GM19455 (cell line): ENCODE measurements around the gene METTL6.
A peak's percentile ranks its signal among the peaks of the same experiment; 100 is the strongest.
"Not testable (repeated sequence)": the region's sequence is repeated elsewhere in the genome, so short reads cannot be mapped to it uniquely, and the experiment has no call there.

ENCODE experiments used
- ATAC-seq: cut with Tn5 transposase; IDR thresholded peaks from one replicate; pipeline ENCODE4 v1.9.1; 2021; ENCODE audit not compliant: unreplicated experiment

The METTL6 gene

GRCh38 chr3:15427182-15427880 lies at the start of gene METTL6, which contains the start of gene EAF1:
Gene METTL6 (minus strand): TSS chr3:15427544. CDS start chr3:15426511, 1,033 bp downstream.
Gene EAF1 (plus strand): TSS chr3:15427598. CDS start chr3:15427780, 182 bp downstream.
- peak; percentile 84 for ATAC-seq

- ATAC-seq, result no peak
Observed at GRCh38 chr3:15476378-15476777, 49.0 kb upstream of the METTL6 start.

- no peak for ATAC-seq
Observed at GRCh38 chr3:15475161-15475560, 47.8 kb upstream of the METTL6 start.

GRCh38 chr3:15471861-15472260 lies 44.5 kb upstream of the METTL6 start:
- ATAC-seq, result no peak

- no peak for ATAC-seq
Observed at GRCh38 chr3:15470849-15471248, 43.5 kb upstream of the METTL6 start.

- no peak for ATAC-seq
Observed at GRCh38 chr3:15470261-15470660, 42.9 kb upstream of the METTL6 start.

GRCh38 chr3:15467227-15468181 lies 40.2 kb upstream of the METTL6 start:
- ATAC-seq, result no peak

GRCh38 chr3:15465876-15466585 lies 38.7 kb upstream of the METTL6 start:
- no peak for ATAC-seq

GRCh38 chr3:15462451-15462850 lies 35.1 kb upstream of the METTL6 start:
- no peak for ATAC-seq

- no peak for ATAC-seq
Observed at GRCh38 chr3:15460891-15461531, 33.7 kb upstream of the METTL6 start.

GRCh38 chr3:15458212-15458780 lies 31.0 kb upstream of the METTL6 start:
- no peak for ATAC-seq

- not testable (repeated sequence) for ATAC-seq
Observed at GRCh38 chr3:15456915-15457314, 29.6 kb upstream of the METTL6 start.

GRCh38 chr3:15456321-15456720 lies 29.0 kb upstream of the METTL6 start:
- no peak for ATAC-seq

GRCh38 chr3:15455756-15456155 lies 28.4 kb upstream of the METTL6 start:
- ATAC-seq, result no peak

GRCh38 chr3:15454965-15455364 lies 27.6 kb upstream of the METTL6 start:
- ATAC-seq, result no peak

- no peak for ATAC-seq
Observed at GRCh38 chr3:15453991-15454625, 26.8 kb upstream of the METTL6 start.

- no peak for ATAC-seq
Observed at GRCh38 chr3:15453501-15453900, 26.2 kb upstream of the METTL6 start.

- ATAC-seq, result no peak
Observed at GRCh38 chr3:15452961-15453360, 25.6 kb upstream of the METTL6 start.

- ATAC-seq, result no peak
Observed at GRCh38 chr3:15452156-15452555, 24.8 kb upstream of the METTL6 start.
